IPS-NIHi7 (cell line): ENCODE measurements around the gene KIAA0319L.

ENCODE experiments used
- DNase-seq: peaks from one replicate; pipeline ENCODE4 v3.0.0; 2012; ENCODE audit warnings: mixed read lengths; ENCODE audit errors: extremely low spot score

The KIAA0319L gene

DNA sequence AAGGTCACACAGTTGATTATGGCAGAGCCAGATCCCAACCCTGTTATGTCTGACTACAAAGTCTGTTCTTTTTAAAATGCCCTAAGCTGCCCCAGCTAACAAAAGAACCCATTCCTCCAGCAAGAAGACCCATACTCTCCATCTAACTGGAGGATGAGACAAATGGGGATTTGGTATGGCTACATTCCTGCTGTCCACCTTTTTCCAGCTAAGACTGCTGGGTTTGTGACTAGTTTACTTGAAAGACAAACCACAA is 112.8 kb downstream of the KIAA0319L start:
- no peak for DNase-seq

DNA sequence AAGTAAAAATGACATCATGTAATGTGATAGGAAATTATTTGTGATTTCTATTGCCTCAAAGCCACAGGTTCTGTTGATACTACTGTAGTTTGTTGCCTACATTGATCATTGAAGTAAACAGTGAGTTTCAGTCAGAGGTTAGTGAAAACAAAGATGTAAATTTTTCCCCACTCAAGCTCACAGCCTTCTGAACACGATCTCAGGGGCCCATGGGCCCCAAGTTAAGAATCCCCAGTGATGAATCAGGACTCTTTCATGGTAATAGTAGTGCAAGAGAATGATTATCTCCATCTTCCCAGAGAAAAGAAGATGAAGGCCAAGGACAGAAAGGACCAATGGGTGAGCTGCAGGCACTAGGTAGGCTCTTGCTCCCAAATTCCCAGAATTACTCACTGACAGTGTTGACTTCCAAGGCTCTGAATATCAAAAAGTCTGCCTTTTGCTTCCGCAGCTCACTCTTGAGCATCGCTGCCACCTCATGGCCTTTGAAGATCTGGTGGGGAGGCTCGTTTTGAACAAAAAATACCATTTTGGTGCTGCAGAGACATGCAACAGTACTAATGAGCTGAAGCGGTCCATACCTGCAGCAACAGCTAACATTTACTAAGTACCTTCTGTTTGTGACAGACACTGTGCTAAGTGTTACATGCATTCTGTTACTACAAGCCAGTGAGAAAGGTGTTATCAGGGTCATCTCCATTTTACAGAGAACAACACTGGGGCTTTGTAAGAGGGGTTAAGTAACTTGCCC is 113.3 kb downstream of the KIAA0319L start:
- DNase-seq = peak; percentile 53

DNA sequence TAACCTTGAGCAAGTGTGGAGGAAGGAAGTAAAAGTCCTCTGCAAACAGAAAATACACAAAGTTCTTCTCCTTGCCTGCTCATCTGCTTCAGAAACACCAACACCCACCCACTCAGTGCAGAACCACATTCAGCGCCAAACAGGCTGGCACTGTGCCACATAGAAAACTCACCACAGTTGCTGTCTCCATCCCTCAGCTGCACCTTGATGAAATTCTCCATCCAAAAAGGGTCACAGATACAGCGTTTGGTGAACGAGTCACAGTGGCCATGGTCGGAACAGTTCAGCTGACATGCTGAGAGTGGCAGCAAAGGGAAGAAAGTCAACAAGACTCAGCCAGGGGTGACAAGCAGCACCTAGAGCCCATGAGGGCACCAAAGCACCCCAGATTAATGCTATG is 114.5 kb downstream of the KIAA0319L start:
- no peak for DNase-seq

DNA sequence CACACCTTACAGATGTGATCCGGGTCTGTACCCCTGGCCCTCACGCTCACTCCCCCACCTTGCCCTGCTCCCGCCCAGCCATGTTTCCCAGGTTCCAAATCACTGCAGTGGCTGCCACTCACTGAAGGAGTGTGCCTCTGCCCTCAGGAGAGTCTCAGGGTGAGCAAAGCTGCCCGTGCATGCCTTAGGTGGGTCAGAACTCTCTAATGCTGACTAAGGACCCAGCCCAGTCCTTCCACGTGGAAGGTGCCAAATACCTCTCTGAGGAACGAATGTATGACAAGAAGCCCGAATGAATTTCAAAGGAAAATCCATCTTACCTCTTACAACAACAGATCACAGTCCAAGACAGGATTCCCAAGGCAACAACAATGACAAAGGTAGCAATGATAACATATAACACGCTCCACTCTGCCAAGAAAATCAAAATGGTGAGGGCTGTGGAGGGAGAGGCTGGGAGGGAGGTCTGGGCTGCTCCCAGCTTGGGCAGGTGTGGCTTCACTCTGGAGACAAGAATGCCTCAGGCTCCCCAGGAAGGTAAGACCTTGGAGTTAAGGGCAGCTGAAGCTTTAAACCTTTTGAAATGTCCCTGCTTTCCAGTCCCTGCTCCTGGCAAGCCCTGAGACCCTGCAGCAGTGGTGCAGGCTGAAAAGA is 115.2 kb downstream of the KIAA0319L start:
- DNase-seq = no peak

DNA sequence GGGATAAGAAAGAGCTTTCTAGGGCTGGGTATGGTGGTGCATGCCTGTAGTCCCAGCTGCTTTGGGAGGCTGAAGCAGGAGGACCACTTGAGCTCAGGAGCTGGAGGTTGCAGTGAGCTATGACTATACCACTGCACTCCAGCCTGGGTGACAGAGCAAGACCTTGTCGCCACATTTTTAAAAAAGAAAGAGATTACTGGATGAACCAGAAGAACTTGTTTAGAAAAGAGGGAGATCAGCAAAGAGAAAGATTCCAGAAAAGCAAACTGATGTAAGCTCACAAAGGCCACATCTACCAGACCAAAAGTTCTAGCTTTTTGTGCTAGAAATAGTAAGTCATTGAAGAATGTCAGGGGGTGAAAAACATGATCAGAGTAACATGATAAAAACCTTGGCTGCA is 117.6 kb downstream of the KIAA0319L start:
- DNase-seq = no peak

DNA sequence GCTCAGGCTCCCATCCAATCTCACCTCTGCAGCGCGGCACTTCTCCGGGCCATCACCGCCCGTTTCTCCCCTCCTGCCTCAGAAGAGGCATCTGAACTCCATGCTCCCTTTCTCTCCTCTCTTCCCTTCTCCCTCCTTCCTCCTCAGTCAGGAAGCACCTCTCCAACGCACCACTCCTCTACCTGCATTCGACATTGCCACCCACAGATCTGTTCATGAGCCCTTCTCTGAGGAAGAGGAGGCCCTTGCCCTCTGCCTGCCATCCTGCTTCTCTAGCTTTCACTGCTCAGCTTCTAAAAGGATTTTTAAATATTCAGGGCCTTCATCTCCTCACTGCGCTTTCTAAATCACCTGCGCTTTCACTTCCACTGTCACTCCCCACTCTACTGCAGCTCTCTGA is 120.0 kb downstream of the KIAA0319L start:
- DNase-seq = no peak

DNA sequence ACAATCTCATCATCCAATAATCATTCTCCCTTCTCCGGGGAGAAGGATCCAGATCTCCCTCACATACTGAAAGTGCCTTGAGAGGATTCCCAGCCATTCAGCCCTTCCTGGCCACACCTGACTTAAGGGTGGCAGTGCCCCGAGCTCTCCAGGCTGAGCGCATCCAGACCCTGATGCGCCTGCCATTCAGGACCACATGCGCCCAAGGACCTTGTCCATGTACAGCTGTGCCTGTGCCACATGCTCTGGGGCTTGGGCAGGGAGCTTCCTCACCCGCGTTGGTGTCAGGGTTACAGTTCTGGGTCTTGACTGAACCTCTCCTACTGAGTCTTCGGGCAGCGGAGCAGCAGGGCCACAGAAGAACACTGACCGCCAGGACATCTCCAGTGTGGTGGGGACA is 121.1 kb downstream of the KIAA0319L start:
- DNase-seq = no peak

DNA sequence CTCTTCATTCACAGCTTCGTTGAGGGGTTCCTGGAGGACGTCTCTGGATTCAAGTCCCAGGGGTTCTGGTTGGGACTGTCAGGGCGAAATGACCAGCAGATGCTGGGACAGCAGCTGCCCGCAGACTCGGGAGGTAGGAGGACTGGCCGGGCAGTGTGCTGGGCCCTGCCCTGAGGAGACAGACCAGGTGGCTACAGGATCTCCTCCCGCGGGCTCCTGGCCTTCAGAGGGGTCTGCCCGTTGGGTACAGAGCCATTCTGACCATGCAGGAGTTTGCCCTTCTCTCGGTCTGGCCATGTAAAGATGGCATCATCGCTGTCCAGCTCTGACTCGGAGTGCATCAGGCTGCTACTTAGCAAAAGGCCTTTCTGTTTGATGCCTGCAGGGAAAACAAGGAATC is 122.5 kb downstream of the KIAA0319L start:
- DNase-seq = no peak

DNA sequence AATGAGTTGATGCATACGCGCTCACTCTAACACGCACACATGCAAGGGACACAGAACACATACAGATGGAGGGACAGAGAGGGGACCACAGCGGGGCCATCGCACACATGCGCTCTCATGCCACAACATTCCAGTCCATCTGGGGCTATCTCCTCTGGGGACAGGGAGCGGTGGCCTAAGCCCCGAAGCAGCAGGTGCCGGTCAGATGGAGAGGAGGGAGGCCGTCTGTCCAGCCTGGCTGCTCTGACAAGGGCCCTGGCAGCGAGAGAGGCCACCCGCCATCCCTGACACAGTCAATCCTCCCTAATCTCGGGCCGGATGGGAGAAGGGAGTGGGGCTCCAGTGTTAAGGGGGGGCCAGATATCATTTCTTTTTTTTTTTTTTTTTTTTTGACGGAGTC is 123.5 kb downstream of the KIAA0319L start:
- DNase-seq = no peak

DNA sequence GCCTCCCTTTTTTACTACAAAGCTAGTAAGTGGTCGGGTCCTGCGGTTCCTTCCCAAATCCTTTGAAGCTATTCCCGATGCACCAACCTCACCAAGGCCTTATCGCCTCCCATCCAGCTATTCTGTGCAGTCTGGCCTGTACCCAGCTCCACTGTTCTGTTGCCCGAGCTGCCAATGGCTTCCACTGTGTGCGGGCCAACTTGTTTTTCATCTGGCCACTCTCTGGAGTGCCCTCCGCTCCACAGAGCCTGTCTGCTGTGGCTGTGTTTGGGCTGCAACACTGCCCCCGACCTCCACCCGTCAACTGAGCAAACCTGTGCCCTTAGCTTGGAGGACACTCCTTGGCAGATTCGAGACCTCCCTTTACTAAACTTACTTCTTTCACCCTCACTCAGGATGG is 125.0 kb downstream of the KIAA0319L start:
- no peak for DNase-seq

DNA sequence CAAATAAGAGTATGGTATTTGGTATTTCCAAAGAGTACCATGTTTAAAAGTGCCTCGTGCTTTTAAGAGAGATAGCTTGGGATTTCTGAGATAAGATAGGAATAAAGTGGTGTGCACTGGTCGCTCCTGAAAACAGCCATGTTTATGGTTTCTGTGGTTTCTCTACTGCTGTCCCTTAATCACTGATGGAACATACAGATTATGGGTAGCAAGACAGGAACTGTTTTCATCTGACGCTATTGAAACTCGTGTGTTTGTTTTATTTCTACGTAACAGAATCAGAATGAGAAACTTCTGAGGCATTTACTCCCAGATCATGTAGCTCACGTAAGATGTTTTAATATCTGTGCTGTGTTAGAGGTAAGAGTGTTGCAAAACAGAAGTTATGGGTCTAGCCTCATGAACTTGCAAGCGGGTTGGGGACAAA is 126.0 kb downstream of the KIAA0319L start:
- no peak for DNase-seq

DNA sequence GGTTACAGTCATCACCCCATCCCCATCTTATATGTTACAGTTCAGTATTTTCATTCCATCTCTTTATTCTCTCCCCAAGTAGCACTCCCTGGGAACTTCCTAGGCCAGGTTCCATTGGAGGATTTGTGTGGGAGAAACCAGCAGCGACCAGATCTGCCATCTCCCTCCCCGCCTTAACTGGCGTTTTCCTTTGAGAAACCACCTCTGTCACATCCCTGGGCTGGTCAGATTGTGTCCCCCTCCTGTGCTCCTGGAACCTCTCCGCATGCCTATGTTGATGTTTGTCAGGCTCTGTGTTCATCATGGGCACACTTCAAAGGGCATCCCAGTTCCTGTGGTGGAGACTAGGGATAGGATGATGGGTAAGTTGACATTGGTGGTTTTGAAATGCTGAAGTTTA is 126.4 kb downstream of the KIAA0319L start:
- DNase-seq = no peak

DNA sequence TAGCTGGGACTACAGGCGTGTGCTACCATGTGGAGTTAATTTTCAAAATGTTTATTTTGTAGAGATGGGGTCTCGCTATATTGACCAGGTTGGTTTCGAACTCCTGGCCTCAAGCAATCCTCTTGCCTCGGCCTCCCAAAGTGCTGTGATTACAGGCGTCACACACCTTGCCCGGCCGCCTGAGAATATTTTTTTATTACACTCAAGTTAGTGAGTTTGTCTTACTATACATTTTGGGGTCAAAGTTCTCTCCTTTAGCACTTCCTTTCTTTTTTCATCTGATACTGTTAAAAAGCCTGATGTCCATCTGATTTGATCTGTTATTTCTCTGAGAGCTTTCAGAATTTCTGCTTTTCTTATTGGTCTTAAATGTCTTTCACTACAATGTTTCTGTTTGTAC is 128.8 kb downstream of the KIAA0319L start:
- DNase-seq = no peak

DNA sequence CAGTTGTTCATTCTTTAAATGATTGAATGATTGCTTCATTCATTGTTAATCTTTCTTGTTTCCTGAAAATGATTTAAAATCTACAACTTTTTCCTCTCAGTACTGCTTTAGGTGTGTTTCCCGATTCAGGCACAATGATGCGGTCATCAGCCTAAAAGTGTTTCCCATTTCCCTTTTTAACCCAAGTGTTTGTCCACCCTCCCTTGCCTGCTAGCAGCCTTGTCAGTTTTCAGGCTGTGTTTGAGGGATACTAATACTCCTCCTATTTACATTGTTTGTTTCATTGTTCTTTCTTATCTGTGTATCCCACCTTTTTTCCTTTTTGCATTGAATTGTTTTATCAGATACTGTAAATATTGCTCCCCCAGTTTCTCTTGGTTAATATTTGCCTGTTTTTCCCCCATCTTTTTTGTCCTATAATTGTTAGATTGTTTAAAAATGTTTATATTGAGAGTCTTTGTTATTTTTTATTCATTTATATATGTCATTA is 131.1 kb downstream of the KIAA0319L start:
- no peak for DNase-seq

DNA sequence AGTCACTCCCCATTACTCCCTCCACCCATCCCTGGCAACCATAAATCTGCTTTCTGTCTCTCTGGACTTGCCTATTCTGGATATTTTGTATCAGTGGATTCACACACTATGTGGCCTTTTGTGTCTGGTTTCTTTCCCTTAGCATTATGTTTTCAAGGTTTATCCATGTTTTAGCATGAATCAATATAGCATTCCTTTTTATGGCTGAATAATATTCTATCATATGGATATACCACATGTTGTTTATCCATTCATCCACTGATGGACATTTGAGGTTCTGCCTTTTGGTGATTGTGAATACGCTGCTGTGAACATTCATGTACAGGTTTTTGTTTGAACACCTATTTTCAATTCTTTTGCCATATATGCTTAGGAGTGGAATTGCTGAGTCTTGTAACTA is 148.3 kb downstream of the KIAA0319L start:
- DNase-seq = no peak

DNA sequence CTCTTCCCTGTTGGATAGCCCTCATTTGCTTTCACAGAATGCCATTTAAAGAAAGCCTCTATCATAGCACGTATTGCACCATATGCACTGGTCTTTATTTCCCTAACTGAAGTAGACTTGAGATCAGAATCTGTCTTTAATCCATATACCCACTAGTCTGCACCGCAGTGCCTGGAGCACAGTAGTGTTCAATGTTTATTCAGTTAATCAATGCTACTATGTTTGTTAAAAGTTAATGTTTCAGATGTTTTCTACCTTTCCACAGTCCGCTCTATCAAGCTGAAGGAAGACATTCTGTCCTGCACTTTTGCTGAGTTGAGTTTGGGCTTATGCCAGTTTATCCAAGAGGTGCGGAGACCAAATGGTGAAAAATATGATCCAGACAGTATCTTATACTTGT is 149.5 kb downstream of the KIAA0319L start:
- no peak for DNase-seq

DNA sequence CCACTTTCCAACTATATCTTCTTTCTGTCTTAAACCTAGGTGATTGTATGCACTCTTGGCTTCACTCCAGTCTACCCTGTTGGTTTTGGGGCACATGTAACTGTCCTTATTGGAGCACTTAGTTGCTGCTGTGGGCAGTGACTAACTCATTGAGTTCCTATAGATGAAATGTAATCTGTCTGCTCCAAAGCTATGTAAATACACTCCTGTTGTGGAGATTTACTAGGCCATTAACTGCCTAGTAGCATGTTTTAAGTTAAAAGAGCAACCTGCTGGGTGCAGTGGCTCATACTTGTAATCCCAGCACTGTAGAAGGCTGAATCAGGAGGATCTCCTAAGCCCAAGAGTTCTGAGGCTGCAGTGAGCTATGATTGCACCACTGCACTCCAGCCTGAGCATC is 151.1 kb downstream of the KIAA0319L start:
- no peak for DNase-seq

DNA sequence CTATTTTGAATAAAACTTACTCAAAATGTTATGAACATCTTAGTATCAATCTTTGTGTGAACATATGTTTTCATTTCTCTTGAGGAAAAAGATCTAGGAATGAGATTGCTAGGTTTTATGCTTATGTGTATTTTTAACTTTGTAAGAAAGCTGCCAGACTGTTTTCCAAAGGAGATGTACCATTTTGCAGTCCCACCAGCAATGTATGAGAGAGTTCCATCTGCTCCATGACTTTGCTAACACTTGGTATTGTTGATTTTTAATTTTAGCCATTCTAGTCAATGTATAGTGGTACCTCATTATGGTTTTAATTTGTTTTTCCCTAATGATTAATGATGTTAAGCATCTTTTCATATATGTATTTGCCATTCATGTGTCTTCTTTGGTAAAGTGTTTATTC is 156.2 kb downstream of the KIAA0319L start:
- no peak for DNase-seq

DNA sequence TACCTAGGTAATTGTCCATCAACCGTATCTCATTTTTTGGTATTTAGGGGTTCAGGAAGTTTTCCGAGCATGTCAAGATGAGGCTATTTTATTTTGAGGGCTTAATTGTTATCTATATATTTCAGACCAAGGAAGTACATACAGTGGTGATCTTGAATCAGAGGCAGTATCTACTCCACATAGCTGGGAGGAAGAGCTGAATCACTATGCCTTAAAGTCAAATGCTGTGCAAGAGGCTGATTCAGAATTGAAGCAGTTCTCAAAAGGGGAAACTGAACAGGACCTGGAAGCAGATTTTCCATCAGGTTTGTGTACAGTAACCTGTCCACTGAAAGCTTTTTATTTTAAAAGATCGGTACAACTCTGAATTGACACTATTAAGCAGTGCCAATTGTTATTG is 158.5 kb downstream of the KIAA0319L start:
- DNase-seq = no peak

DNA sequence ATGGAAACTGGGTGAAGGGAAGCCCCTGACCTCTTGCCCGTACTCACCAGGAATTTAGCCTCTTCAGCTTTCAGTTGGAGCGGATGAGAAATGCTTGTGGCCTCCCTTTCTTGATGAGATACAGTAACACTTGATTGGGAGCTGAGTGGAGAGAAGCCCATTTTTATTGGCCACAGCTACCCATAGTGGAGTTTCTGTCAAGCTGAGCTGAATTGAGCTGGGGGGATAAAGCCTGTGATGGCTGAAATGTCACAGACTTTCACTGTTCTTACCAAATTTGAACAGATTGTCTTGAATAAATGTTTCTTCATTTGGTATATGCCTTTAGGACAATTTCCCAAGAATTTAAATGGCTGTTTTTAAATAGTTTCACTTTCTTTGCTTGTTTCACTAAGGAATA is 162.8 kb downstream of the KIAA0319L start:
- DNase-seq = no peak

DNA sequence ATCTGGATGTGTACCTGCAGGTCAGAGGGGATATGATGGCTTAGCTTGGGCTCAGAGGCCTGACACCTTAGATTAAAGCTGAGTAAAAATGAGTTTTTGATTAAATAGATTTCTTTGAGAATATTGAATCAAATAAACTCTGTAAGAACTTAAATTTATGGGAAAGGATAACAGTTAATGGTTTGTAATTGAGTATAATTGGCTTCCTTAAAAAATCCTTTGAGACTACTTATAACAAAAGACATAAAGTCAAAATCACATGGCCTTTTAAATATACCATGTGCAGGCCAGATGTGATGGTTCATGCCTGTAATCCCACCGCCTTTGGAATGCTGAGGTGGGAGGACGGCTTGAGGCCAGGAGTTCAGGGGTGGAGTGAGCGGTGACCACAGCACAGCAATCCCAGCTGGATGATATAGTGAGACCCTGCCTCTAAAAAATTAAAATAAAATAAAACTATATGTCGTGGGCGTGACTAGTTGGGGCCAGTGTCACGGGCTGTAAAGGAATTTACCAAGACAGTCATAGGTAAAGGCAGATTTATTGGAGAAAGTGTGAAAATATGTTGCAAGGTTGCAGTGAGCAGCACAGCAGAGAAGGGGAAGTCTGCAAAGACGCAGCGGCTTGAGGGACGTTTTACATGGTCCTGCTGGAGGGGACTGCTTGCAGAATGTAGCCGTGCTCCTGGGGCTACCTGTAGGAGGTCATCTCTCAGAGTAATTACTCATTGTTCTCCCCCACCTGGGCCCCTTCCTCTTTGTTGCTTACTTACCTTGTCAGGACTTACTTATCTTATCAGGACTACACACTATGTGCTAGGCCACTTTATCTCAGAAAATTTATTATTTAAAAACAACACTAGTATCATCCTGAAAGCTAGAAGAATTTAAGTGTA is 166.4 kb downstream of the KIAA0319L start:
- peak; percentile 65 for DNase-seq

DNA sequence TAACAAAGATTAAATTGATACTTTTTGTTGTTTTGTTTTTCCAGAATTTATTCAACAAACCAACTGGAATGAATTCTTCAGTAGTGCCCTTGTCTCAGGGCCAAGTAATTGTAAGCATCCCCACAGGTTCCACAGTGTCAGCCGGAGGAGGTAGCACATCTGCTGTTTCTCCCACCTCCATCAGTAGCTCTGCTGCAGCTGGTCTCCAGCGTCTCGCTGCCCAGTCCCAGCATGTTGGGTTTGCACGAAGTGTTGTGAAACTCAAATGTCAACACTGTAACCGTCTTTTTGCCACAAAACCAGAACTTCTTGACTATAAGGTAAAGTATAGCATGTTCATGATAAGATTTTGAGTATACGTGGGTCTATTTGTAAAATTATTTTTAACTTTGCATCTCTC is 170.2 kb downstream of the KIAA0319L start:
- no peak for DNase-seq

DNA sequence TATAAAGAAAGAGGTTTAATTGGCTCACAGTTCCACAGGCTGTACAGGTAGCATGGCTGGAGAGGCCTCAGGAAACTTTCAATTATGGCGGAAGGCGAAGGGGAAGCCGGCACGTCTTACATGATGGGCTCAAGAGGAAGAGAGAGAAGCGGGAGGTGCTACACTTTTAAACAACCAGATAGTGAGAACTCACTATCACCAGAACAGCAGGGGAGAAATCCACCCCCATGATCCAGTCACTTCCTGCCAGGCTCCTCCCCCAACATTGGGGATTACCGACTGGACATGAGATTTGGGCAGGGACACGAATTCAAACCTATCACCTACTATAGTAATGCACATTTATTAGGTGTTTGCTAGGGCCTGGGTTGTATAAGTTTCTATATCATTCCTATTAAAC is 170.9 kb downstream of the KIAA0319L start:
- DNase-seq = no peak
